Gastrocnemius medialis (tissue), 4 donors: ENCODE results near the gene TIMM17A.

Source experiments
- POLR2A ChIP-seq, 2 donors: fragments of 450-650 bp; IDR thresholded peaks; one replicate each; pipeline ENCODE4 v1.6.1; 2017; ENCODE audit warnings: antibody characterized with exemption in 2 of 2, mild to moderate bottlenecking in 2 of 2, moderate library complexity in 2 of 2
- TF ChIP-seq, protein P1 (sequence below), 5 experiments: fragments of 450-650 bp in 3 of 5; fragments of 200-600 bp in 2 of 5; sonication (generic) in 2 of 5; IDR thresholded peaks in 4 of 5; conservative IDR thresholded peaks in 1 of 5; 1 replicate in 4 of 5; 2 replicates in 1 of 5; pipeline ENCODE4 v1.5.1; 2016 to 2019; ENCODE audit warnings: antibody characterized with exemption in 5 of 5, mild to moderate bottlenecking in 3 of 5, moderate library complexity in 3 of 5

DNA sequence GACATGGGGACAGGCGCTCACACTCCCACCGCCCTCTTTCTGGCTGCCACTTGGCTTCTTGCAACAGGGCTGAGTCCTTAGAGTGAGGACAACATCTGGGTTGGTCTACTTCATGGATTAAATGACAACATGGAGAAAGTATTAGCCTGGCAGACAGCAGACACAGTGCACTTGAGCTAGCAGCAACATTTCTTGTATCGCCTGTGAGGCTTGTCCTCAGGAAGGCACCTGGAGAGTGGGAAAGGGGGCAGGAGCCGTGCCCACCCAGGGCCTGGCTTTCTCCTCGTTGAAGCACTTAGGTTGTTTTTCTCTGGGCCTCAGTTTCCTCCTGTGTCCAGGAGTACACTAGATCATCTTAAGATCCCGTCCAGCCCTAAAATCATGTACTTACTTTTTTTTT lies 58.8 kb downstream of the TIMM17A start:
- TF ChIP-seq, protein P1, sequence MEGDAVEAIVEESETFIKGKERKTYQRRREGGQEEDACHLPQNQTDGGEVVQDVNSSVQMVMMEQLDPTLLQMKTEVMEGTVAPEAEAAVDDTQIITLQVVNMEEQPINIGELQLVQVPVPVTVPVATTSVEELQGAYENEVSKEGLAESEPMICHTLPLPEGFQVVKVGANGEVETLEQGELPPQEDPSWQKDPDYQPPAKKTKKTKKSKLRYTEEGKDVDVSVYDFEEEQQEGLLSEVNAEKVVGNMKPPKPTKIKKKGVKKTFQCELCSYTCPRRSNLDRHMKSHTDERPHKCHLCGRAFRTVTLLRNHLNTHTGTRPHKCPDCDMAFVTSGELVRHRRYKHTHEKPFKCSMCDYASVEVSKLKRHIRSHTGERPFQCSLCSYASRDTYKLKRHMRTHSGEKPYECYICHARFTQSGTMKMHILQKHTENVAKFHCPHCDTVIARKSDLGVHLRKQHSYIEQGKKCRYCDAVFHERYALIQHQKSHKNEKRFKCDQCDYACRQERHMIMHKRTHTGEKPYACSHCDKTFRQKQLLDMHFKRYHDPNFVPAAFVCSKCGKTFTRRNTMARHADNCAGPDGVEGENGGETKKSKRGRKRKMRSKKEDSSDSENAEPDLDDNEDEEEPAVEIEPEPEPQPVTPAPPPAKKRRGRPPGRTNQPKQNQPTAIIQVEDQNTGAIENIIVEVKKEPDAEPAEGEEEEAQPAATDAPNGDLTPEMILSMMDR (IDR thresholded peaks at IDR 0.05 in 4 of 5, conservative IDR thresholded peaks at IDR 0.05 in 1 of 5), result no peak
- TF ChIP-seq POLR2A (IDR thresholded peaks at IDR 0.05), result no peak
